ENCODE data around the gene PRKN.

The PRKN gene

DNA sequence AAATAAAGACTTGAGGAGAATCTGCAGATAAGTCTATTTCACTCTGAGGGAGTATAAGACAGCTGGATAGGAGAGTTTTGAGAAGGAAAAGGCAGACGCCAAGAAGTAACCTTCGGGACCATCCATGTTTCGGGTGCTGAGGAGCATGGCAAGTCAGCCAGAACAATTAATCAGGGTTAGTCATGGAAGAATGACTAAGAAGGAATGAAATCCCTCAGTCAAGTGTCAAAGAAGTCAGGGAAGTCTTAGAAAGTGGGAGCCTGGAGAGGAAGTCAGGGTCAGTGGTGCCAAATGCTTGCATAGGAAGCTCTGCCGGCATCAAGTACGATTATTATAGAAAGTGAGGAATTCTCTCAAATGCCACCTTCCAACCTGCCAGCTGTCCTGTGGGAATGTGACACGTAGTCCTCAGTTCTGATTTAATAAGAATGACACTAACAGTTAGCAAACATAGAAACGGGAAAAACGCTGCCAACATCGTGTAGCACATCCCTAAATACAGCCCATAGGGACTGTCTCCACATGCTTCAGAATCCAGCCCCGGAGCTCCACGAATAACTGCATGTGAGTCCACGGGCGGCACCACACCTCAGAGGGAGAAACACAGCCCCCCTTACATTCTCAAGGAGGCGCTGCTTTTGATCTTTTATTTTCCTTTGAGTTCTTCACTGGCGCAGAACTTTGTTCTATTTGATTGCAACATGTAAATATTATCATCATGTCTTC, 602.7 kb downstream of the PRKN start:
- H3K36me3 ChIP-seq (ENCODE audit: insufficient read depth, low read depth, low read length): no peaks in the 10 kb centered on the region
- H3K9me3 ChIP-seq (ENCODE audit: insufficient read depth, low read depth, low read length): no peaks in the 10 kb centered on the region
- H3K4me1 ChIP-seq (ENCODE audit: insufficient read depth, low read length): no peaks in the 10 kb centered on the region
- H3K27ac ChIP-seq (ENCODE audit: low read length): no peak overlapping the region
- H3K27me3 ChIP-seq (ENCODE audit: insufficient read depth, low read length): no peaks in the 10 kb centered on the region
- H3K9ac ChIP-seq (ENCODE audit: low read depth, low read length): no peak overlapping the region
- no peak overlapping the region for H3K4me3 ChIP-seq (ENCODE audit: low read length)

DNA sequence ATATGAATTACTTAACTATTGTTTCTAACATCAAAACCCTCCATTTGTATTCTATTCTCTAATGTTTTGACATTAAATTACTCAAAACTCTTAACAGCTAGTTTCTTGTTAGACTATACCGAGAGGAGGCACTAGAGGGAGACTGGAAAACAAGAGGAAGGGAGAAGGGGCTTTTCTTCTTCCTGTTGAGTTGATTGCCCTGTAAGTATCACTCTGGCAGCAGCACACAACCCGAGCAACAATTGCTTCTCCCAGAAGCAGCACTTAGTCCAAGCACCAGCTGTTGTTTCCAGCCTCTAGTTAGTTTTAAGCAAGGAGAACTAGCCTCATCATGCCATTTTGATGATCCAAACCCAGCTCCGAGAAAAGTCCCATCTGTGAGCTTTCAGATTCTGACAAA, 603.8 kb downstream of the PRKN start:
- no peaks in the 10 kb centered on the region for H3K27me3 ChIP-seq (ENCODE audit: insufficient read depth, low read length)
- no peaks in the 10 kb centered on the region for H3K4me1 ChIP-seq (ENCODE audit: insufficient read depth, low read length)
- no peaks in the 10 kb centered on the region for H3K36me3 ChIP-seq (ENCODE audit: insufficient read depth, low read depth, low read length)
- H3K9me3 ChIP-seq (ENCODE audit: insufficient read depth, low read depth, low read length): no peaks in the 10 kb centered on the region
- H3K27ac ChIP-seq (ENCODE audit: low read length): no peak overlapping the region
- H3K4me3 ChIP-seq (ENCODE audit: low read length): no peak overlapping the region
- H3K9ac ChIP-seq (ENCODE audit: low read depth, low read length): peak overlapping the region; percentile 3; the same call in 1 of the 2 replicates

DNA sequence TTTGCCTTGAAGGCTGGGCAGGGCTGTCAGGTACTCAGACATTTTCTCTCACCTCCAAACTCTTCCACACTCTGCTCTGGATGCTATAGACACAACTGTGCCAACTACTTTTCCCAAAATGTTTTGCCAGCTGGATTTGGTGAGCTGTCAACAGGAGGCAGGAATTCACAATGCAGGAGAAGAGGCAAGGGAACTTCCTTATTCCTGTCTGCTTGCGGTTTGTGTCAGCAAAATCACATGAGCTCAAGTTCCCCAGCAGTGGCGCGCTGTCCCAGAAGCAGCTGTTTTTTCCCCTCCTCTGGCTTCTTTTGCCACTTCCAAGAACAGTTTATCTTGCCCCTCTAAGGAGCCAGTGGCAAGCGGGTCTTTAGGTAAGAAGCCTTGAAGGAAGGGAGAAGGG, 608.2 kb downstream of the PRKN start:
- Histone ChIP-seq H3K4me3 (ENCODE audit: low read length) (no peak overlapping the region), H3K36me3 (ENCODE audit: insufficient read depth, low read depth, low read length) (no peaks in the 10 kb centered on the region), H3K4me1 (ENCODE audit: insufficient read depth, low read length) (no peaks in the 10 kb centered on the region), H3K27ac (ENCODE audit: low read length) (no peak overlapping the region), H3K27me3 (ENCODE audit: insufficient read depth, low read length) (no peaks in the 10 kb centered on the region), H3K9ac (ENCODE audit: low read depth, low read length) (no peak overlapping the region), H3K9me3 (ENCODE audit: insufficient read depth, low read depth, low read length) (no peaks in the 10 kb centered on the region)

DNA sequence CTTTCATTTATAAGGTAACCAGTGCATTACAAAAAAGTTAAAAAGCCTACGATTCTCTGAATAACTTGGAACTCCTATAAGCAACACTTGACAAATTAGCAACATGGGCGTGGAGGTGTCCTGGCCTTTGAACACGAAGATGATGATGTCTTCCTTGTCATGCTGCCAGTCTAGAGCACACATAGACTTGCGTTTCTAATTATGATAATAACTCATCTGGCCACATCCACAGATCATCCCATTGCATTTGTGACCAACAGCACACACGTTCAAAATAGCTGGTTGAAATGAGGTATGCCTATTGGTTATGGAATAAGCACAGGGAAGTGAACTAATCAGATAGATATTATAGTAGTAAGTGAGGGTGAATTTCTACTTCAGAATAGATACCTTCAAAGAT, 608.9 kb downstream of the PRKN start:
- Histone ChIP-seq H3K4me1 (ENCODE audit: insufficient read depth, low read length) (no peaks in the 10 kb centered on the region), H3K4me3 (ENCODE audit: low read length) (no peak overlapping the region), H3K27me3 (ENCODE audit: insufficient read depth, low read length) (no peaks in the 10 kb centered on the region), H3K9me3 (ENCODE audit: insufficient read depth, low read depth, low read length) (no peaks in the 10 kb centered on the region), H3K27ac (ENCODE audit: low read length) (no peak overlapping the region), H3K36me3 (ENCODE audit: insufficient read depth, low read depth, low read length) (no peaks in the 10 kb centered on the region), H3K9ac (ENCODE audit: low read depth, low read length) (no peak overlapping the region)

DNA sequence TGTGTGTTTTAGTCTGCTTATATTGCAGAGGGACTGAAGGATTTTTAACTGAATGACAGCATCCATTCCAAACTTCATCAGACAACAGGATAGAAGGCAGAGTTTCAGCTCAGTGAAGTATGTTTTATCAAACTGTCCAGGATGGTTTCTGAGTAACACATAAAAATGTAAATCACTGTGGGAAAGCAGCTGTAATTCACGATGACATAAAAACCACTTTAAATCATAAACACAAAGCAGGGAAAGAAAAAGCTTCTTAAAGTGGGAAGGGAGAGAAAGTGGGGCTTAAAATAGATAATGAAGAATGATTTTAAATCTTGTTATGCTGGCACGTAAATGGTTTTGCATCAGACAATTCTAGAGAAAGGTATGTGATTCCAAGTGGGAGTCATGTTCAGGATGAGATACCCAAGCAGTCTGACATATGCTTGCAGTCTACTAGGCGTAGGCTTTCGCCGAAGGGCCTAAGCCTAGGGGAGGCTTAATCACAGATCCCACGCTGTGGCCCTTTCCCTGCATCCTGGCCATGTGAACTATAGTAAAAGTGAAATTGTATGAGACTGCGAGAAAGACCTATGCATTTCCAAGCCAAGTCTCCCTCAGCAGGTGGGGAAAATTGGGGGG, 610.6 kb downstream of the PRKN start:
- Histone ChIP-seq H3K36me3 (ENCODE audit: insufficient read depth, low read depth, low read length) (no peaks in the 10 kb centered on the region), H3K27ac (ENCODE audit: low read length) (no peak overlapping the region), H3K9ac (ENCODE audit: low read depth, low read length) (no peak overlapping the region), H3K9me3 (ENCODE audit: insufficient read depth, low read depth, low read length) (no peaks in the 10 kb centered on the region), H3K4me1 (ENCODE audit: insufficient read depth, low read length) (no peaks in the 10 kb centered on the region), H3K27me3 (ENCODE audit: insufficient read depth, low read length) (no peaks in the 10 kb centered on the region), H3K4me3 (ENCODE audit: low read length) (no peak overlapping the region)

DNA sequence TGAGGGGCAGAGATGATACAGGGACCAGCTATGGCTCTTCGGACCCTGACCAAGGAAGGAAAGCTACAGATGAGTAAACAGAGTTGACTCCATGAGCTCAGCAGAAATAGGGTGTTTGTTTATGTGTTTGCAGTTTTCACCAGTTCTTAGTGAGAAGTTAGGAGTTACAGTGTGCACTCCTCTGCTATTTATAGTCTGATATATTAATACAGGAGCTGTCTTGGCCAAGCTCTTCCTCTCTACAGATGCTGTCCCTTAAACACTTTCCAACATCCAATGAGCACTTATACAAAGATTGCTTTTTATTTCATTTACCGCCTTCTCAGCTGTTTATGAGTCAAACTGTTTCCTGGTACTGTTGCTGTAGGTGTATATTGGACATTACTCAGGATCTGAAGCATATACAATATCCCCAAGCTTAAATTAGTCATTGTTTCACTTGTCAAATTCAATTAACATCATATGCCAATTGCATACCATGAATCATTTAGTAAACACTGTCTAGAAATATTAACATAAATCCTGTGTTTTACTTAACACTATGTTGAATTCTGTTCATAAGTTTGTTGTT, 618.0 kb downstream of the PRKN start:
- no peaks in the 10 kb centered on the region for H3K9me3 ChIP-seq (ENCODE audit: insufficient read depth, low read depth, low read length)
- no peaks in the 10 kb centered on the region for H3K27me3 ChIP-seq (ENCODE audit: insufficient read depth, low read length)
- no peak overlapping the region for H3K4me3 ChIP-seq (ENCODE audit: low read length)
- no peaks in the 10 kb centered on the region for H3K4me1 ChIP-seq (ENCODE audit: insufficient read depth, low read length)
- H3K36me3 ChIP-seq (ENCODE audit: insufficient read depth, low read depth, low read length): no peaks in the 10 kb centered on the region
- no peak overlapping the region for H3K27ac ChIP-seq (ENCODE audit: low read length)
- H3K9ac ChIP-seq (ENCODE audit: low read depth, low read length): no peak overlapping the region

DNA sequence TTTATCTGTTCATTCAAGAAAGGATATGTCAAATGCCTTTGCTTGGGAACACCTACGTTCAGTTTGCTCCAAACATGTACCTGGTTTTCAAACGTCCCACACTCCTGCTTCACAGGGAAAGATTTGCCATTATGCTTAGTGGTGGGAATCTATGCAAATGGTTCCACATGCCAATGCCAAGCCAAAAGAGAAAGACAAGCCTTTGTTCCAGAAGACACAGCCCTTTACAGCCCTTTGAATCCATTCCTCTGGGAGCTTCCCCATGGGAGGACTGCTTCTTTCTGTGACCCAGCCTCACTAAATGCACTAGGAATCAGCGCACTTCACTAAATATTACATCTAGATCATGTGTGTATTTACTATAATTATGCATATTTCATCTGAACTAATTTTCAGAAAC, 619.5 kb downstream of the PRKN start:
- Histone ChIP-seq H3K9ac (ENCODE audit: low read depth, low read length) (no peak overlapping the region), H3K27ac (ENCODE audit: low read length) (no peak overlapping the region), H3K9me3 (ENCODE audit: insufficient read depth, low read depth, low read length) (no peaks in the 10 kb centered on the region), H3K4me1 (ENCODE audit: insufficient read depth, low read length) (no peaks in the 10 kb centered on the region), H3K36me3 (ENCODE audit: insufficient read depth, low read depth, low read length) (no peaks in the 10 kb centered on the region), H3K27me3 (ENCODE audit: insufficient read depth, low read length) (no peaks in the 10 kb centered on the region), H3K4me3 (ENCODE audit: low read length) (no peak overlapping the region)

DNA sequence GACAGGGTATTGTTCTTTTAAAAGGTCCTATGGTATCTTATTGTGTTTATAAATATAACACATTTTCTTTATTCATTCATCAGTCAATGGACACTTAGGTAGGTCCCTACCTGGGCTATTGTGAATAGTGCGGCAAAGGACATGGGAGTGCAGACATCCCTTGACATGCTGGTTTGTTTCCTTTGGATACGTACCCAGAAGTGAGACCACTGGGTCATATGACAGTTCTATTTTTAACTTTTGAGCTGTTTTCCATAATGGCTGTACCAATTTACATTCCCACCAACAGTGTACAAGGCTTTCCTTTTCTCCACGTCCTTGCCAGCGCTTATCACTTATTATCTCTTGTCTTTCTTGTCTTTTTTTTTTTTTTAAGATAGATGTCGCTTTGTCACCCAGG, 627.5 kb downstream of the PRKN start:
- Histone ChIP-seq H3K9ac (ENCODE audit: low read depth, low read length) (no peak overlapping the region), H3K27me3 (ENCODE audit: insufficient read depth, low read length) (no peaks in the 10 kb centered on the region), H3K4me3 (ENCODE audit: low read length) (no peak overlapping the region), H3K9me3 (ENCODE audit: insufficient read depth, low read depth, low read length) (no peaks in the 10 kb centered on the region), H3K36me3 (ENCODE audit: insufficient read depth, low read depth, low read length) (no peaks in the 10 kb centered on the region), H3K4me1 (ENCODE audit: insufficient read depth, low read length) (no peaks in the 10 kb centered on the region), H3K27ac (ENCODE audit: low read length) (no peak overlapping the region)

DNA sequence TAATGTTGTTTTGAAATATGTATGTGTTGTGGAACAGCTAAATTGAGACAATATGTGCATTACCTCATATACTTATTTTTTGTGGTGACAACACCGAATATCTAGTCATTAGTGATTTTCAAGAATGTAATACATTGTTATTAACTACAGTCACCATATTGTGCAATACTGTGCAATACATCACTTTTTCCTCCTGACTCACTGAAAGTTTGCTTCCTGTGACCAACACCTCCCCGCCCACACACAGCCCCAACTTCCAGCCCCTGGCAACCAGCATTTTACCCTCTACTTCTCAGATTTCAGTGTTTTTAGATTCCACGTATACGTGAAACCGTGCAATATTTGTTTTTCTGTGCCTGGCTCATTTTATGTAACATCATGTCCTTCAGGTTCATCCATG, 627.9 kb downstream of the PRKN start:
- Histone ChIP-seq H3K27ac (ENCODE audit: low read length) (no peak overlapping the region), H3K4me1 (ENCODE audit: insufficient read depth, low read length) (no peaks in the 10 kb centered on the region), H3K9ac (ENCODE audit: low read depth, low read length) (no peak overlapping the region), H3K27me3 (ENCODE audit: insufficient read depth, low read length) (no peaks in the 10 kb centered on the region), H3K4me3 (ENCODE audit: low read length) (no peak overlapping the region), H3K9me3 (ENCODE audit: insufficient read depth, low read depth, low read length) (no peaks in the 10 kb centered on the region), H3K36me3 (ENCODE audit: insufficient read depth, low read depth, low read length) (no peaks in the 10 kb centered on the region)

DNA sequence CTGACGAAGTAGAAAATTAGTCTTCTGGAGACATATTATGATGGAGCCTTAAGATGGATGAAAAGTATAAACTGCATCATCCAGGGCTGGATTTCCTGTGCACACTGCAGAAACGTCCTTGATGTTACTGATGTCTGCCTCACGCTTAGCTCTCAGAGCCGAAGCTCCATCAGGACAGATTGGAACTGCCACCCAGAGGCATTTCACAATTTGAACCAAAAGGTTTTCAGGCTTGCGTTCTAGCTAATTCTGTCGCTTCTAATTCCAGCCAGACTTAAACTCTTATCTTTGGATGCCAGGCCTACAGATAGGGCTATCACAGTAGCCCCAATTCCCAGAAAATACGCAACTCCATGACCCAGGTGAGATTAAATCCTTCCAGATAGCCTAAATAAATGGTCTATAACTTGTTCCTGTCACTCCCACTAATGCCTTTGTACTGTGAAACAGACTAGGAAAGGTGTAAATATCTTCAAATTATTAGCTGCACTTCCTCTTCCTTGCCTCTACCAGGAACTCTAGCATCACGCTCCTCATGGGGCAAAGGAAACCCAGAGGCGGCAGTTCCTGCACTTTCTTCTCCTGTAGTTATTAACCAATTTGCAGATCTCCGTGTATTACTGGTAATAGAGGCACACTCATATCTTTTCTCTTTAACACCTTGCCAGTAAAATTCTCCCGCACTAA, 634.6 kb downstream of the PRKN start:
- H3K27ac ChIP-seq (ENCODE audit: low read length): no peak overlapping the region
- no peaks in the 10 kb centered on the region for H3K4me1 ChIP-seq (ENCODE audit: insufficient read depth, low read length)
- H3K9ac ChIP-seq (ENCODE audit: low read depth, low read length): no peak overlapping the region
- no peaks in the 10 kb centered on the region for H3K36me3 ChIP-seq (ENCODE audit: insufficient read depth, low read depth, low read length)
- no peak overlapping the region for H3K4me3 ChIP-seq (ENCODE audit: low read length)
- H3K9me3 ChIP-seq (ENCODE audit: insufficient read depth, low read depth, low read length): no peaks in the 10 kb centered on the region
- H3K27me3 ChIP-seq (ENCODE audit: insufficient read depth, low read length): no peaks in the 10 kb centered on the region

DNA sequence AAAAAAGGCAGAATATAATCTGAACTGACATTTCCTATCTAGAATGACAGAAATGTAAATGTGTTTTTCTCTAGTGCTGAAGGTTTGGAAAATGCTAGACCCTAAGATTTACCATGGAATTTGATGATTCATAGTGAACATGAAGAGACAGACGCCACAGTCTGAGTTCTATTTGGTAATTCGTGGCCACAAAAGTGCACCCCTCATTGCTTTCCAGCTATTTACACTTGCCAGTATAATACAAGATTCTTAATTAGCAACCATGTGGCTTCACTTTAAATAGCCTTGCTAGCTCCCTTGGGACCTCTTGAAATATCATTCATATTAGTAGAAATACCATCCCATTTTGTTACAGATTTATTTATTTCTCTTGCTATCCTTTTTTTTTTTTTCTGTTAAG, 636.8 kb downstream of the PRKN start:
- no peaks in the 10 kb centered on the region for H3K27me3 ChIP-seq (ENCODE audit: insufficient read depth, low read length)
- H3K27ac ChIP-seq (ENCODE audit: low read length): no peak overlapping the region
- H3K4me1 ChIP-seq (ENCODE audit: insufficient read depth, low read length): no peaks in the 10 kb centered on the region
- no peak overlapping the region for H3K4me3 ChIP-seq (ENCODE audit: low read length)
- no peaks in the 10 kb centered on the region for H3K36me3 ChIP-seq (ENCODE audit: insufficient read depth, low read depth, low read length)
- no peaks in the 10 kb centered on the region for H3K9me3 ChIP-seq (ENCODE audit: insufficient read depth, low read depth, low read length)
- no peak overlapping the region for H3K9ac ChIP-seq (ENCODE audit: low read depth, low read length)

DNA sequence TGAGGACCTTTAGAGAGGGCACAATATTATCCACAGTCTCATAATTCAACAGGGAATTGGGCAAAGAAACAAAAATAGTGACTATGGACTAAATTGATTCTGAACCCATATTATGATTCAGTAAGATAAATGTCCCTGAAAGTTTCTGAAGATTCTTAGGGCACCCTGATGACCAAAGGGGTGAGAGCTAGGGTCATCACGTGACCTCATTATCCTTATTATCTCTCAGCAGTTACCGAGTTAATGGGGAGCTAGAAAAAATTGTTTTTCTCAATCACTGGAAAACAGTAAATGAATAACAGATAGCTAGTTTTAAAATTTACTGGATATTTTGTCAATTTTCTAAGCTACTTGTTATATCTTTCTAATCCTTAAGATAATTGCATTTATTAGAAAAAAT, 639.5 kb downstream of the PRKN start:
- H3K27ac ChIP-seq (ENCODE audit: low read length): no peak overlapping the region

More for the DNA sequence above, 639.5 kb downstream of the PRKN start:
- Histone ChIP-seq H3K36me3 (ENCODE audit: insufficient read depth, low read depth, low read length) (no peaks in the 10 kb centered on the region), H3K9me3 (ENCODE audit: insufficient read depth, low read depth, low read length) (no peaks in the 10 kb centered on the region), H3K9ac (ENCODE audit: low read depth, low read length) (no peak overlapping the region), H3K27me3 (ENCODE audit: insufficient read depth, low read length) (no peaks in the 10 kb centered on the region), H3K4me3 (ENCODE audit: low read length) (no peak overlapping the region), H3K4me1 (ENCODE audit: insufficient read depth, low read length) (no peaks in the 10 kb centered on the region)

All from iPS-20b (cell line).